VCaP (cell line): ENCODE measurements around the gene LRRC41.

Experiments
- H3K27ac ChIP-seq: fragments of 450-650 bp; 2 replicates; pipeline ENCODE4 v1.5.1; 2017
- CTCF ChIP-seq: fragments of 450-650 bp; conservative IDR thresholded peaks from 2 replicates; pipeline ENCODE4 v1.5.1; 2017; ENCODE audit warnings: mild to moderate bottlenecking, moderate library complexity

Gene LRRC41

GRCh38 chr1:46274225-46275029 is 29.0 kb downstream of the LRRC41 start:
- H3K27ac ChIP-seq, result no peak overlapping the region
- no peak for TF ChIP-seq CTCF

- TF ChIP-seq CTCF, result no peak
- H3K27ac ChIP-seq, result no peak overlapping the region
Measured at GRCh38 chr1:46268578-46268977, 34.8 kb downstream of the LRRC41 start.

- no peak for TF ChIP-seq CTCF
- H3K27ac ChIP-seq, result no peak overlapping the region
Measured at GRCh38 chr1:46263146-46263545, 40.3 kb downstream of the LRRC41 start.

GRCh38 chr1:46262508-46262907 is 40.9 kb downstream of the LRRC41 start:
- TF ChIP-seq CTCF, result no peak
- H3K27ac ChIP-seq, result no peak overlapping the region; the same call in 1 of the 2 replicates

GRCh38 chr1:46256523-46256922 is 46.9 kb downstream of the LRRC41 start:
- H3K27ac ChIP-seq, result no peak overlapping the region
- no peak for TF ChIP-seq CTCF

- TF ChIP-seq CTCF, result no peak
- no peak overlapping the region for H3K27ac ChIP-seq
Measured at GRCh38 chr1:46254668-46255067, 48.7 kb downstream of the LRRC41 start.

GRCh38 chr1:46248122-46248920 is 55.1 kb downstream of the LRRC41 start:
- H3K27ac ChIP-seq, result peak overlapping the region; percentile 59
- no peak for TF ChIP-seq CTCF
